ENCODE results near the gene MT1HL1. TPM values are rescaled to one million over a fixed set of nuclear protein-coding genes. Genes with fewer than 3 reads are reported as not detected.

The MT1HL1 gene
- total RNA-seq, 1 experiment from 2014 or later: not detected

- H3K14ac ChIP-seq (ENCODE audit: insufficient read depth, low read length): no peak overlapping the region
- no peak overlapping the region for H4K91ac ChIP-seq (ENCODE audit: insufficient read length, low read depth, low read length)
- peaks cover 9% of the 10 kb centered on the region; the same call in 1 of the 2 replicates for H3K4me1 ChIP-seq (ENCODE audit: insufficient read depth, low read length)
- H3K4me3 Mint-ChIP-seq: no peak overlapping the region
- H3K4ac ChIP-seq (ENCODE audit: low read depth, low read length): no peak overlapping the region
- no peak overlapping the region for H2AK5ac ChIP-seq (ENCODE audit: insufficient read length, low read length)
- H3K79me2 ChIP-seq (ENCODE audit: insufficient read depth, low read length): no peaks in the 10 kb centered on the region
- H3K4me2 ChIP-seq (ENCODE audit: insufficient read depth, insufficient read length, low read length): no peak overlapping the region
- no peaks in the 10 kb centered on the region for H3K9me3 ChIP-seq (ENCODE audit: control insufficient read depth, low read depth, low read length)
- H3K56ac ChIP-seq (ENCODE audit: insufficient read length, low read depth, low read length): no peak overlapping the region
- TF ChIP-seq CTCF (conservative IDR thresholded peaks at IDR 0.05): no peak
- no peak overlapping the region for H3K27ac Mint-ChIP-seq
- peaks cover 28 to 35% of the 10 kb centered on the region in 2 experiments for H3K4me1 Mint-ChIP-seq
- no peak overlapping the region for H2BK12ac ChIP-seq (ENCODE audit: insufficient read length, low read depth, low read length)
- H3K9ac ChIP-seq (ENCODE audit: extremely low read depth, insufficient read length, low read length): no peak overlapping the region
- no peaks in the 10 kb centered on the region for H3K23me2 ChIP-seq (ENCODE audit: insufficient read length, low read depth, low read length, poor library complexity, severe bottlenecking)
- H2BK15ac ChIP-seq (ENCODE audit: low read depth, low read length): no peak overlapping the region
- H3K27me3 Mint-ChIP-seq (ENCODE audit: low read depth): peaks cover 3% of the 10 kb centered on the region
- no peak overlapping the region for H2BK20ac ChIP-seq (ENCODE audit: low read depth, low read length, poor library complexity, severe bottlenecking)
- H2BK5ac ChIP-seq (ENCODE audit: insufficient read length, low read length): no peak overlapping the region
- H4K20me1 ChIP-seq (ENCODE audit: control insufficient read depth, insufficient read depth, insufficient read length): no peaks in the 10 kb centered on the region
- peaks cover 6 to 7% (median 6%) of the 10 kb centered on the region in 3 experiments for H3K36me3 Mint-ChIP-seq (ENCODE audit: insufficient read depth in 1 of 3, low read depth in 3 of 3)
- WGBS (ENCODE audit: extremely low coverage, insufficient read length, low lambda C conversion rate): no CpG with 5 or more reads among the region's 3 CpGs
- H3K27ac ChIP-seq (ENCODE audit: insufficient read length, low read depth, low read length): no peak overlapping the region
- H3K9me3 Mint-ChIP-seq: peaks cover 7 to 9% of the 10 kb centered on the region in 2 experiments
- no peak overlapping the region for H2BK120ac ChIP-seq (ENCODE audit: low read depth, low read length, poor library complexity, severe bottlenecking)
- no peak for DNase-seq
- no peak overlapping the region for H3K18ac ChIP-seq (ENCODE audit: insufficient read length, low read depth, low read length)
- no peak overlapping the region for H3T11ph ChIP-seq (ENCODE audit: low read length)
- H4K8ac ChIP-seq (replicated peaks; ENCODE audit: insufficient read length, low read depth, low read length): no peak overlapping the region
- no peaks in the 10 kb centered on the region for H3K79me1 ChIP-seq (ENCODE audit: insufficient read depth, low read depth, low read length, poor library complexity, severe bottlenecking)
- H3K23ac ChIP-seq (ENCODE audit: insufficient read length, low read depth, low read length): no peak overlapping the region
- H3K27me3 ChIP-seq (ENCODE audit: insufficient read depth, low read length): no peaks in the 10 kb centered on the region
- H2AFZ ChIP-seq (ENCODE audit: low read length): no peak overlapping the region
- H4K5ac ChIP-seq (ENCODE audit: insufficient read length, low read depth, low read length): no peak overlapping the region
These were observed 25.0 kb upstream of the MT1HL1 start for GRCh38 chr1:237029240-237029639.
